Measurements from ENCODE around the gene OBP2A.

DNA sequence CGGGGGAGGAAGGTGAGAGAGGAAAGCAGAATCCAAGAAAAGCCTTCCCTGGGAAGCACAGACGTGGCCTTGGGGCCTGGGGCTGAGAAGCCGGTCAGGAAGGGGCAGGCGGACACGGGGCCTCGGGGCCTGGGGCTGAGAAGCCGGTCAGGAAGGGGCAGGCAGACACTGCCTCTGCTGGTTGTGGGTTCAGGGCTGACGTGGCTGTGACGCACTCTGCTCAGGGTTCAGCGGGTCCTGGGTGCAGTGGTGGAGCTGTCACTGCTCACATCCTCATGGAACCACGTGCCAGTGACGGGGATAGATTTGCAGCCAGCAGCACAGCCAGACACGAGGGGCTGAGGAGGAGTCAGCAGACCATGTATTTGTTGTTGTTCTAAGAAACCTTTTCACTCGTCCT, 28.4 kb downstream of the OBP2A start:
- TF ChIP-seq, protein P1, sequence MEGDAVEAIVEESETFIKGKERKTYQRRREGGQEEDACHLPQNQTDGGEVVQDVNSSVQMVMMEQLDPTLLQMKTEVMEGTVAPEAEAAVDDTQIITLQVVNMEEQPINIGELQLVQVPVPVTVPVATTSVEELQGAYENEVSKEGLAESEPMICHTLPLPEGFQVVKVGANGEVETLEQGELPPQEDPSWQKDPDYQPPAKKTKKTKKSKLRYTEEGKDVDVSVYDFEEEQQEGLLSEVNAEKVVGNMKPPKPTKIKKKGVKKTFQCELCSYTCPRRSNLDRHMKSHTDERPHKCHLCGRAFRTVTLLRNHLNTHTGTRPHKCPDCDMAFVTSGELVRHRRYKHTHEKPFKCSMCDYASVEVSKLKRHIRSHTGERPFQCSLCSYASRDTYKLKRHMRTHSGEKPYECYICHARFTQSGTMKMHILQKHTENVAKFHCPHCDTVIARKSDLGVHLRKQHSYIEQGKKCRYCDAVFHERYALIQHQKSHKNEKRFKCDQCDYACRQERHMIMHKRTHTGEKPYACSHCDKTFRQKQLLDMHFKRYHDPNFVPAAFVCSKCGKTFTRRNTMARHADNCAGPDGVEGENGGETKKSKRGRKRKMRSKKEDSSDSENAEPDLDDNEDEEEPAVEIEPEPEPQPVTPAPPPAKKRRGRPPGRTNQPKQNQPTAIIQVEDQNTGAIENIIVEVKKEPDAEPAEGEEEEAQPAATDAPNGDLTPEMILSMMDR (IDR thresholded peaks at IDR 0.05), result no peak
- TF ChIP-seq POLR2A (IDR thresholded peaks at IDR 0.05), result no peak
